ENCODE results near the gene LOXL3.

LOXL3 gene

DNA sequence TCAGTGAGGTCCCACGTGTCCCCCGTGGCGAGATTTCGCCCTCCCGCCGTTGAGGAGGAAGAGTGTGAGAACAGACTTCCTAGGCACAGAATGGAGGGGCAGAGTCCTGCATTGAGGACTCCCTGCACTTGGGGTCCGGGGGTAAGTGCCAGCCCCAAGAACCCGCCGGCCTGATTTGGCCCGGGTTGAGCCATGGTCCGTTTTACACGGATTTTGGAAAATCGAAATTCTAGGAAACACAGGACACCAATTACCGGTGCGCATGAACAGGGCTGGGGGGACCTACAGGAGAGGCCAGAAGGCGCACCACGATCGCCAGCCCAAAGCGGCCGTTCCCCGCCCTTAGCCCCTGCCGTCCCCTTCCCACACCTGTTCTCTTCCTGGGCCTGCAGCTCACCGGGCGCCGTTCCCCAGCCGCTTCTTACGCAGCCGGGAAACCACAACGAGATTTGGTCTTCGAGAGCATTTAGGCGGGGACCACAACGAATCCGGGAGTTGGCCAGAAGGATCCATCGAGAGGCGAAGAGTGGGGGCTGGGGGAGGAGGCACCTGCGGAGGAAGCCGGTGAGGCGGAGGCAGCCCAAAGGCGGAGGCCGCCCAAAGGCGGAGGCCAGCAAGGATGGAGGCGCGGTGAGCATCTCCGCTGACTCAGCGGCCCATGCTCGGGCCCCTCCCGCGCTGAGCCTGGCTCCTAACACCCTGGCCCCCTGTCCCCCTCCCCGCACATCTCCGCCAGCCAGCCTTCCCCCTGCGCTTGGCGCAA, 40.0 kb downstream of the LOXL3 start:
- H3K27ac ChIP-seq = no peak overlapping the region
- H3K4me3 ChIP-seq = peak overlapping the region in 2 of 7 experiments; percentile 4 to 5

DNA sequence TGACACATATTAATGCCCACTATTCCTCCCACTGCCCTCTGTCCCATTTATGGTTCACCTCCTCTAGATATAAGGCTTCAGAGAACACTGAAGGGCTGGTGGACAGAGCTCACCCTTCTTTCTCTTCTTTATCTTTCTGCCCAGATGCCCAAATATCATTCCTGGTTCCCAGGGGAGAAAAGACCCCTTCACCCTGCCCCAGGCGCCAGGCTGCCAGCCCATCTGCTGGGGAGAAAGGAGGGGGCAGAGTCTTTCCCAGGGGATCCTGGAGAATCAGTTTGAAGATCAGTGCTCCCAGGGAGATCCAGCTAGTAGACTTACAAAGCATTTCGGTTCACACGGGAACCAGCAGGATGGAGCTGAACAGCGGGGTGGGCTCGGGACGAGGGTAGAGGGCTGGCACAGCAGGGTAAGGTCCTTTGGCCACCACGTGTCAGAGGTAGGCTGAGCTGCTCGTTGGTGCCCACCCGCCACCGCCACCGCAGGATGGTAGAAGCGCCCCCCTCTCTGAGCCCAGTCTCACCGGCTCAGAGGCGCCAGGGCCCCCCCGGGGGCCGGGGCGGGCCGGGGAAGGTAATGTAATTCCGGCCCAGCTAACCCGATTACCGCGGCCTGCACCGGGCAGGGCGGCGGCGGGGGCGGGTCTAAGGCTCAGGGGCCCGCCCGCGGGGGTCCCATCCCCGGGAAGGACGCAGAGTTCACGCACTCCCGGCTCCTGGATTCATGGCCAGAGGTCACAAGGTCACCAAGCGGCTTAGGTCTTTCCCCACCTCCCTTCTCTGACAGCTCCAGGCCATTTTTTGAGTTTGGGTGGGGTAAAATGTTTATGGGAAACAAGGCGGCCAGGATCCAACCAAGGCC, 40.8 kb downstream of the LOXL3 start:
- no peak overlapping the region for H3K4me3 ChIP-seq
- no peak overlapping the region for H3K27ac ChIP-seq

DNA sequence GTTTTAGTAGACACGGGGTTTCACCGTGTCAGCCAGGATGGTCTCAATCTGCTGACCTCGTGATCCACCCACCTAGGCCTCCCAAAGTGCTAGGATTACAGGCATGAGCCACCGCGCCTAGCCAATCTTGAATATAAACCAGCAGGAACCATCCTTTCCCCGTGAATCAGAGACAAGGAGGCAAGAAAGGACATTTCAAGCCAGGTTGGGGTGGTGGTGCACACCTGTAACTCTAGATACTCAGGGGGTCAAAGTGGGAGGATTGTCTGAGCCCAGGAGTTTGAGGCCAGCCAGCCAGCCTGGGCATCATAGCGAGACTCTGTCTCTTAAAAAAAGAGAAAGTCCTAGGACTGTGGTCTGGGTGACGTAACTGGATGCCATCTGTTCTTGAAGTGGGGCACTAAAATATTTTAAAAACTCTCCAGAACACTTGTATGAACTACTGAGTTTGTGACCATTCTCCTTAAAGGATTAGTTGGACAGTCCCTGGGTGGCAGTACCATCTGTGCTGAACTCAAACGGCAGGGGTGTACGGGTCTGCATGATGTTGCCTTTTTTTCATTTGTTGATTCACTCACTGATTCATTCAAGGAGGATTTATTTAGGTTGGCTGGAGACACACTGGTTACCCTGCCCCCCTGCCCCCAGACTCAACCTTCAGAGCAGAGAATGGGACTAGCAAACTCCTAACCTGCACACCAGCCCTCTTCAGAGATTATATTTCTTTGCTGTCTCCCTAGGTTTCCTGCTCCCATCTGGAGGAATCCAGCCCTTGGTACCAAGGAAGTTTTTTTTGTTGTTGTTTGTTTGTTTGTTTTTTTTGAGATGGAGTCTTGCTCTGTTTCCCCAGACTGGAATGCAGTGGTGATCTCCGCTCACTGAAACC, 42.4 kb downstream of the LOXL3 start:
- Histone ChIP-seq H3K27ac (no peak overlapping the region), H3K4me3 (no peak overlapping the region)

- Histone ChIP-seq H3K27ac (no peak overlapping the region), H3K4me3 (no peak overlapping the region)
Measured at GRCh38 chr2:74510272-74510671, 43.5 kb downstream of the LOXL3 start.

DNA sequence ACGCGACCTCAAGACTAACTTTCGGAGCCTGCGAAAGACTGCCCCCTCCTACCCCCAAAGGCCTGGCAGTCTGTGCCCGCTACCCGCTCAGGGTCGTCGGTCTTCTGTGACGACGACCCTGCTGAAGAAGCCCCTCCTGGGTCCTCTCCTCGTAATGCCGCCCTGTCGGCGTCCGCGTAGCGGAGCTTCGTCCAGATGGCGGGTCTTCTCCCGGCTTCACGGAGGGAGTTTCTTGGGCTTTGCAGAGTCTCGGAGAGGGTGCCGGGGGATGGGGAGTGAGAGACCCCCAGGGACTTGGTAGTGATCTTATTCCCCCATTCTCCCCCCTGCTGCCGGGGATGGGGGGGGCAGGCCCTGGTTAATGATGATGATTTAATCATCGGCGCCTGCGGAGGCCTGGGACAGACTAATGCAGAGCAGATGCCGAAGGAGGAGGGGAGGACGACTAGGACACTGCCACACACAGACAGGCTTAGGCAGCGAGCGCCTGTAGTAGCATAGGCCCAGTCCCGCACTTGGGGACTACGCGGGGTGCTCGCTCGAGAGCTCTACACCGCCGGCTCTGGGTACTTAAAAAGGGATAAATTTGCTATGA, 45.7 kb downstream of the LOXL3 start:
- Histone ChIP-seq H3K4me3 (peak overlapping the region; percentile 58 to 90 (median 67)), H3K27ac (peak overlapping the region in 20 of 21 experiments; percentile 89 to 100 (median 98))

DNA sequence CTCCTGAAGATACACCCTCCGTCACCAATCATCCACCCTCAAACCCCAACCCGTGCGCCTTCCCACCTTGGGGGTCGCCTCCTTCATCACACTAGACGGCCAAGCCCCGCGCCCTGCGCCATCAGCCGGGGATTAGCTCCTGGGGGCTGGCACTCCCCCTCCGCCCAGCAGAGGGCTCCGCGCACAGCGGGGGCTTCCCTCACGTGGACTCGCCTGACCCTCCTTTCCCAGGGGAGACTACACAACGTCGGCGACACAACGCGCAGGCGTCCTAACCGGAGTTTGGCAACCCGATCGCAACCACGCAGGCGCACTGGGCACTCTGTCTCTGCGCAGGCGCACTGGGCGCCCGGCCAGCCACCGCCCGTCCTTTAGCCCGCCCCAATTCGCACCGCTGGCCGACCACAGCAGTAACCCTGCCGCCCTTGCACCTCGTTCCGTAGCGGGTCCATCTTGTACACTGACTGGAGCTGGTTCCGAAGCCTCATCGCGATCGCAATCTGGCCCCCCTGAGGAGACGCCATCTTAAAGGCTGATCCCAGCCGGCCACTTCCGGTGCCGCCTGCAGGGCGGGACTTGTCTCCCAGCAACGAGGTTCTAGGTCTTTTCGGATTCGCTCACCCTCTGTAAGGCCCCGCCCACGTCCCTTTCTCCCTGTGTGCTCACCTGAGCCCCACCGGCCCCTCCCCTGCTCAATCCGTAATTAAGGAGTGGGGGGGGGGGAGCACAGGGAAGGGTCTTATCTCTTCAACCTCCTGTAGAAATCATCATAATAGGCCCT, 46.4 kb downstream of the LOXL3 start, which contains the start of gene PCGF1:
PCGF1 (minus strand) TSS at position 551 of the 781 bp plus-strand sequence; CDS start at position 524, 27 bp downstream.
- peak within 1 kb of the TSS; percentile 58 to 90 (median 67) for H3K4me3 ChIP-seq
- peak within 1 kb of the TSS; percentile 72 to 100 (median 98) for H3K27ac ChIP-seq

DNA sequence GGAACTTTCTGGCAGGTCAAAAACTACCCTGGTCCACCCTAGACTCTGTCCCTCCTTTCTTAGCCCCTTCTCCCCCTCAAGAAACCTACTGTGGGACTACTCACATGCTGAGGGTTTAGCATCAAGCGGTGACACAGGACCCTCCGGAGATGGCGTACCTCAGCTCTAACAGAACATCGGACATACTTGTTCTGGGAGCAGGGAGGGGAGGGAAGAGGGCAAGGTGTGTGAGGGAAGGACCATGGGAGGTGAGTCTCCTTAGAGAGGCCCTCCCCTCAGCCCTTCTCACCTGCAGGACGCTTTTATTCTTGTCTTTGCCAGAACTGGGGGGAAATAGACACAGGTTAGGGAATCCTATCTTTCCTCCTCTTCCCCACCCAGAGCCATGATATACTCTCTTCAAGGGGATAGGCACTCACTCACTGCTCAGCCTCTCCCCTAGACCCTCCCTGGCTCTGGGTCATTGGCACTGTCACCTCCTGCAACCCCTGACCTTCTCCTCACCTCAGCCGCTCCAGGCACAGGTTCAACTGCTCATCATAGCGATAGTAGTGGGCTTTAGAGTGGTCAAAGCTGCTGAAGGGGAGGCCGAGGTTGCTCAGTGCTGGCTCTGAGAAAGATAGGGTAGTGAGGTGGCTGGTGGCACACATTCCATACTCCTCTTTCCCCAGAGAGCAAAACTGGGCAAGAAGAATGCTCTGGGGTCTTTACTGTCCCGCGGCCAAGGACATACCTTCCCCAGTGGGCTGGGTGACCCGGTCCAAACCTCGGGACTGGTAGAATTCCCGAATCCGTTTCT, 48.1 kb downstream of the LOXL3 start:
- H3K4me3 ChIP-seq = peak overlapping the region in 2 of 7 experiments; percentile 58 to 70
- peak overlapping the region in 2 of 21 experiments; percentile 5 to 98 for H3K27ac ChIP-seq

DNA sequence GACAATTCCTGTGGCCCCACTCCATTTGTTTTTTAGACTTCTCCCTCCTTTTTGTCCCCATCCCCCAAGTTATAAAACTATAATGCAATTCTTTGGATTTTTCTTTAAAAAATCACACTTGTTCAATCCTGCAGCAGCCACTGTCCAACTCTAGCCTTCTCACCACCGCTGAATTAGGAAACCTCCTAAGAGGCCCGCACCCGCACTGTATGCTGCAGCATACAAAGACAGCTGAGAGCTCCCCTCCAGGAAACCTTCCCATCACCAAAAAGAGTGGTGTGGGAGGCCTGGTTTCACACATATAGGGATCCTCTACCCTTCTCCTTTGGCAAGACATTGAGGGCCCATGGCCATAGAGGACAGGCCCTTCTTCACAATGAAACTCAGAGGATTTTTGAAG, 49.2 kb downstream of the LOXL3 start:
- H3K27ac ChIP-seq = no peak overlapping the region
- no peak overlapping the region for H3K4me3 ChIP-seq

GRCh38 chr2:74503506-74504475, 50.0 kb downstream of the LOXL3 start:
- Histone ChIP-seq H3K27ac (peak overlapping the region in 20 of 21 experiments; percentile 8 to 92 (median 78)), H3K4me3 (peak overlapping the region; percentile 35 to 58 (median 52))

GRCh38 chr2:74502720-74503505, 50.8 kb downstream of the LOXL3 start:
- H3K4me3 ChIP-seq = peak overlapping the region; percentile 35 to 58 (median 52)
- H3K27ac ChIP-seq = peak overlapping the region in 20 of 21 experiments; percentile 8 to 92 (median 78)

- Histone ChIP-seq H3K27ac (peak overlapping the region in 19 of 21 experiments; percentile 8 to 92 (median 78)), H3K4me3 (peak overlapping the region; percentile 35 to 58 (median 52))
Measured at GRCh38 chr2:74502147-74502719, 51.5 kb downstream of the LOXL3 start.

GRCh38 chr2:74501335-74502071, 52.2 kb downstream of the LOXL3 start:
- Histone ChIP-seq H3K27ac (no peak overlapping the region), H3K4me3 (no peak overlapping the region)

GRCh38 chr2:74500578-74500946, 53.2 kb downstream of the LOXL3 start:
- H3K4me3 ChIP-seq = no peak overlapping the region
- H3K27ac ChIP-seq = no peak overlapping the region

DNA sequence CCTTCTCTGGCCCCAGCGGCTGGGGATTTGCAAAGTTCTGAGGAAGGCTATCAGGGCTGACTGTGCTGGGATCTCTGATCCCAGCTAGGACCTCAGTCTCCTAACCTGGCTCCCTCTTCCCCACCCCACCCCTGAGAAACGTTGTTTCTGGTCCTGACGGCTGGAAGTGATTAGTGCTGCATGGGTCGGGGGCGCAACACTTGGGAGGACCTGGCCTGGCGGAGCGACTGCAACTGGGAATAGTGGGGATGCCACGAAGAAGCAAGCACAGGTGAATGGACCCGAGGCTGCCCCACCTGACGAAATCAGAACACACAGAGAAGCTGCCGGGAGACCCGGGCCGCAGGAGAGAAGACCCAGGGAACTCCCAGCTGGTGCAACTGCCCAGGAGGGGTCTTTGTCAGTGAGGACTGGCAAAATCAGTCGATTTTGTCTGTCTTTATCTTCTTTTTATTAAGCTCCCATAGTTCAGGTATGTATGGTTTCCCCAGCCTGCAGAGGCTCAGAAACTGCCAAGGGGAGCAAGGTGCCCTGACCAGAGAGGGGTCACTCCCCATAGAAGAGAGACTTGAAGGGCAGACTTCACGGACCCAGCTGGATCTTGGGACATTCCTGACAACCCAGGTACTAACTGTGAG, 53.7 kb downstream of the LOXL3 start:
- Histone ChIP-seq H3K4me3 (no peak overlapping the region), H3K27ac (no peak overlapping the region)
